Neuronal stem cell (in vitro differentiated cells): ENCODE results near the gene PARD3.

ENCODE experiments used
- DNase-seq: peaks from one replicate; pipeline ENCODE4 v3.0.0-alpha.2; 2013; ENCODE audit warnings: low spot score
- H2AFZ ChIP-seq: one replicate; pipeline ENCODE4 v1.6.1; 2013; ENCODE audit warnings: mild to moderate bottlenecking, low read length, inconsistent platforms
- H2AK5ac ChIP-seq: 2 replicates; pipeline ENCODE4 v1.6.1; 2013; ENCODE audit warnings: low read depth, mild to moderate bottlenecking, inconsistent platforms, low read length, moderate library complexity, mixed read lengths
- H2BK120ac ChIP-seq: 2 replicates; pipeline ENCODE4 v1.6.1; 2013; ENCODE audit warnings: low read depth, mild to moderate bottlenecking, inconsistent platforms, low read length, moderate library complexity, mixed read lengths
- H2BK12ac ChIP-seq: one replicate; pipeline ENCODE4 v1.6.1; 2013; ENCODE audit warnings: low read length, inconsistent platforms
- H2BK15ac ChIP-seq: 2 replicates; pipeline ENCODE4 v1.6.1; 2013; ENCODE audit warnings: mild to moderate bottlenecking, low read length, inconsistent platforms, mixed read lengths
- H2BK5ac ChIP-seq: one replicate; pipeline ENCODE4 v1.6.1; 2013; ENCODE audit warnings: inconsistent platforms, mild to moderate bottlenecking, low read length, moderate library complexity
- H3K14ac ChIP-seq: one replicate; pipeline ENCODE4 v1.6.1; 2013; ENCODE audit warnings: low read length, inconsistent platforms
- H3K18ac ChIP-seq: 2 replicates; pipeline ENCODE4 v1.6.1; 2013; ENCODE audit warnings: low read length, inconsistent platforms
- H3K23ac ChIP-seq: 2 replicates; pipeline ENCODE4 v1.6.1; 2013; ENCODE audit warnings: low read depth, mild to moderate bottlenecking, mixed read lengths, low read length, inconsistent platforms; ENCODE audit not compliant: poor library complexity
- H3K27ac ChIP-seq: replicated peaks from 3 replicates; pipeline ENCODE4 v1.5.1; 2013; ENCODE audit warnings: low read length, inconsistent platforms
- H3K27me3 ChIP-seq, 3 experiments: 2 replicates each; pipeline ENCODE4 v1.6.1; 2013; ENCODE audit warnings: low read length in 3 of 3, mild to moderate bottlenecking in 2 of 3, inconsistent platforms in 1 of 3, low read depth in 1 of 3, mixed read lengths in 1 of 3, moderate library complexity in 1 of 3; ENCODE audit not compliant: control insufficient read depth in 3 of 3, insufficient read depth in 3 of 3
- H3K36me3 ChIP-seq, 2 donors: replicated peaks in 1 of 2; 2 replicates each; pipeline ENCODE4 v1.6.1; 2013; ENCODE audit warnings: low read length in 2 of 2; ENCODE audit not compliant: control insufficient read depth in 2 of 2, insufficient read depth in 2 of 2
- H3K4ac ChIP-seq: 2 replicates; pipeline ENCODE4 v1.6.1; 2013; ENCODE audit warnings: inconsistent platforms, mild to moderate bottlenecking, low read length, moderate library complexity
- H3K4me1 ChIP-seq, 2 donors: 1 replicate in 1 of 2; 2 replicates in 1 of 2; pipeline ENCODE4 v1.6.1; 2013; ENCODE audit warnings: low read length in 2 of 2, low read depth in 1 of 2; ENCODE audit not compliant: control insufficient read depth in 2 of 2, insufficient read depth in 1 of 2
- H3K4me2 ChIP-seq: one replicate; pipeline ENCODE4 v1.6.1; 2013; ENCODE audit warnings: mild to moderate bottlenecking, low read length, inconsistent platforms; ENCODE audit not compliant: insufficient read depth, poor library complexity, severe bottlenecking
- H3K4me3 ChIP-seq, 2 donors: 2 replicates each; pipeline ENCODE4 v1.5.1; 2013; ENCODE audit warnings: low read length in 2 of 2, mild to moderate bottlenecking in 2 of 2, inconsistent platforms in 1 of 2, moderate library complexity in 1 of 2
- H3K79me1 ChIP-seq: one replicate; pipeline ENCODE4 v1.6.1; 2013; ENCODE audit warnings: low read depth, mild to moderate bottlenecking, inconsistent platforms, low read length, moderate library complexity
- H3K9ac ChIP-seq: one replicate; pipeline ENCODE4 v1.6.1; 2013; ENCODE audit warnings: mild to moderate bottlenecking, low read depth, low read length, inconsistent platforms; ENCODE audit not compliant: poor library complexity
- H3K9me3 ChIP-seq, 2 donors: replicated peaks in 1 of 2; 2 replicates each; pipeline versions ENCODE3 to v1.6.1; 2013; ENCODE audit warnings: low read length in 2 of 2, mild to moderate bottlenecking in 2 of 2, inconsistent platforms in 1 of 2, low read depth in 1 of 2, mixed read lengths in 1 of 2, moderate library complexity in 1 of 2; ENCODE audit not compliant: control insufficient read depth in 2 of 2, insufficient read depth in 1 of 2
- H4K8ac ChIP-seq: one replicate; pipeline ENCODE4 v1.6.1; 2013; ENCODE audit warnings: low read depth, mild to moderate bottlenecking, inconsistent platforms, low read length, moderate library complexity
- H4K91ac ChIP-seq: one replicate; pipeline ENCODE4 v1.6.1; 2013; ENCODE audit warnings: low read length, low read depth, mild to moderate bottlenecking, inconsistent platforms; ENCODE audit not compliant: poor library complexity
- WGBS, 2 donors: extraction: QIAGEN DNeasy Blood & Tissue Kit; methylation state at CpG; one replicate each; pipeline ENCODE4 v1.1.7; 2013; ENCODE audit warnings: missing lambda C conversion rate in 2 of 2, mixed read lengths in 1 of 2; ENCODE audit not compliant: insufficient read length in 2 of 2, insufficient replicate concordance in 1 of 2; ENCODE audit errors: extremely low coverage in 2 of 2; 5-methylcytosine and 5-hydroxymethylcytosine counted together

Gene PARD3

DNA sequence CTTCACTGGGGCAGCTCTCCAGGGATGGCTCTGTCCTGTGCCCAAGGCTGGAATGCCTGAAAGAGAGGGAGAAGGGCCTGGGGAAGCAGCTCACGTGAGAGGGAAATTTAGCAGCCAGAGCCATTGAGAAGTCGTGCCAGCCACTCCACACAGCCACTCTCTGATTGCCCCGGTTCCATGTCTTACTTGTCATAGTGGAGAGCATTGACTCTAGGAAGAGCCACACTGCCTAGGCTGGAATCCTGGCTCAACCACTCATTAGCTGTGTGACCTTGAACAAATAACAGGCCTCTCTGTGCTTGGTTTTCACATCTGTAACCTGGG is 728.0 kb downstream of the PARD3 start:
- H3K36me3 ChIP-seq = no peaks in the 10 kb centered on the region
- no peaks in the 10 kb centered on the region for H3K27me3 ChIP-seq
- peak overlapping the region; percentile 7 for H3K18ac ChIP-seq
- no peaks in the 10 kb centered on the region for H3K79me1 ChIP-seq
- H3K9ac ChIP-seq = no peak overlapping the region
- H3K9me3 ChIP-seq = peaks cover 3 to 6% of the 10 kb centered on the region in 2 donors
- peak overlapping the region; percentile 29 for H2AFZ ChIP-seq
- DNase-seq = no peak
- no peak overlapping the region for H3K4me2 ChIP-seq
- H3K4me1 ChIP-seq = no peaks in the 10 kb centered on the region
- no peak overlapping the region for H4K91ac ChIP-seq
- no peak overlapping the region for H3K14ac ChIP-seq
- no peak overlapping the region for H2AK5ac ChIP-seq
- no peak overlapping the region for H3K27ac ChIP-seq
- H3K4ac ChIP-seq = no peak overlapping the region
- no peak overlapping the region for H3K23ac ChIP-seq
- no peak overlapping the region for H2BK12ac ChIP-seq
- H2BK15ac ChIP-seq = peak overlapping the region; percentile 4
- no peak overlapping the region for H4K8ac ChIP-seq
- H3K4me3 ChIP-seq = no peak overlapping the region
- H2BK5ac ChIP-seq = no peak overlapping the region
- no CpG with 5 or more reads among the region's 3 CpGs for WGBS, 2 donors
- H2BK120ac ChIP-seq = no peak overlapping the region

DNA sequence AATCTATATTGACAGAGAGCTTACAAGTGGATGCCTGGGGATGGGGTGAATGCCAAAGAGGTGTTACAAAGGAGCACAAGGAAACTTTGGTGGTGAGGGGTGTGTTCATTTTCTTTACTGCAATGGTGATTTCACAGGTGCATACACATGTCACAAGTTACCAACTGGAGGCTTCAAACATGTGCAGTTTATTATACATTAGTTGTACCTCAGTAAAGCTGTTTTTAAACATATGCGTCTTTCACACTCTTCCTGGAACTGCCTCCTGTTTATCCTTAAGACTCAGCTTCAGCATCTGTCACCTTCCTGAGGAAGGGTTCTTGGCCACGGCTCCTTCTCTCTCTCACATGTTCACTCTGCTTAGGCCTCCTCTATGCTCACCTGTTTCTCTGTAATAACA is 731.5 kb downstream of the PARD3 start:
- H2BK15ac ChIP-seq = no peak overlapping the region
- H2AFZ ChIP-seq = no peak overlapping the region
- no peak overlapping the region for H2BK120ac ChIP-seq
- no peak overlapping the region for H3K27ac ChIP-seq
- H3K79me1 ChIP-seq = no peaks in the 10 kb centered on the region
- no peaks in the 10 kb centered on the region for H3K36me3 ChIP-seq
- no peak overlapping the region for H3K23ac ChIP-seq
- no peak overlapping the region for H3K14ac ChIP-seq
- no peak overlapping the region for H2BK5ac ChIP-seq
- H3K27me3 ChIP-seq = no peaks in the 10 kb centered on the region
- no peak overlapping the region for H3K9ac ChIP-seq
- no peak overlapping the region for H3K4me2 ChIP-seq
- H3K4me3 ChIP-seq = no peak overlapping the region
- DNase-seq = no peak
- H2BK12ac ChIP-seq = no peak overlapping the region
- peaks cover 3 to 8% of the 10 kb centered on the region in 2 donors for H3K9me3 ChIP-seq
- H3K4ac ChIP-seq = no peak overlapping the region
- no peak overlapping the region for H2AK5ac ChIP-seq
- no peak overlapping the region for H4K91ac ChIP-seq
- no peaks in the 10 kb centered on the region for H3K4me1 ChIP-seq
- H3K18ac ChIP-seq = no peak overlapping the region
- H4K8ac ChIP-seq = no peak overlapping the region
- WGBS, 2 donors = no CpG with 5 or more reads among the region's 2 CpGs

DNA sequence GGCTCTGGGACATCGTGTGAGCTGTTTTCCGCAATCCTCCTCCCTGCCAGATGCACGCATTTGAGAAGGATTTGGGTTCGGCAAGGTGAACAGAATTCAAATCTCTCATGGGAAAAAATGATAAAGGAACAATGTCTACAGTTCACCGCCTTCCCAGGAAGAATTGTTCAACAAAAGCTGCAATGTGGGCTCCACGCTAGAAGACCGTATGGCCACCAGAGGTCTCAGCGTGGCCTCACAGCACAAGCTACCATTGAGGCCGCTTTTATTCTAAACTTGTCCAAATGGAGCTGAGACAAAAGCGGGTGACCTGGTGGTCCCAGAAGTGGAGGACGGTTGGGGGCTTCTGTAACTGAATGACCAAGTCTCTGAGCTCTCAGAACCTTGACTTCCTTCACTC is 733.1 kb downstream of the PARD3 start:
- peak overlapping the region; percentile 18 for H2AFZ ChIP-seq
- H3K9ac ChIP-seq = no peak overlapping the region
- no peak overlapping the region for H2BK15ac ChIP-seq
- H3K79me1 ChIP-seq = no peaks in the 10 kb centered on the region
- H3K4me3 ChIP-seq = no peak overlapping the region
- H3K27me3 ChIP-seq = no peaks in the 10 kb centered on the region
- no peak overlapping the region for H2BK5ac ChIP-seq
- no peak overlapping the region for H2AK5ac ChIP-seq
- no peaks in the 10 kb centered on the region for H3K4me1 ChIP-seq
- no peak overlapping the region for H4K8ac ChIP-seq
- no peak for DNase-seq
- H4K91ac ChIP-seq = no peak overlapping the region
- H3K18ac ChIP-seq = no peak overlapping the region
- no CpG with 5 or more reads among the region's 11 CpGs for WGBS, 2 donors
- H3K9me3 ChIP-seq = peaks cover 4 to 10% of the 10 kb centered on the region in 2 donors
- H3K4me2 ChIP-seq = no peak overlapping the region
- H2BK120ac ChIP-seq = no peak overlapping the region
- no peak overlapping the region for H3K23ac ChIP-seq
- H3K4ac ChIP-seq = no peak overlapping the region
- no peak overlapping the region for H3K27ac ChIP-seq
- H2BK12ac ChIP-seq = no peak overlapping the region
- no peak overlapping the region for H3K14ac ChIP-seq
- H3K36me3 ChIP-seq = no peaks in the 10 kb centered on the region

DNA sequence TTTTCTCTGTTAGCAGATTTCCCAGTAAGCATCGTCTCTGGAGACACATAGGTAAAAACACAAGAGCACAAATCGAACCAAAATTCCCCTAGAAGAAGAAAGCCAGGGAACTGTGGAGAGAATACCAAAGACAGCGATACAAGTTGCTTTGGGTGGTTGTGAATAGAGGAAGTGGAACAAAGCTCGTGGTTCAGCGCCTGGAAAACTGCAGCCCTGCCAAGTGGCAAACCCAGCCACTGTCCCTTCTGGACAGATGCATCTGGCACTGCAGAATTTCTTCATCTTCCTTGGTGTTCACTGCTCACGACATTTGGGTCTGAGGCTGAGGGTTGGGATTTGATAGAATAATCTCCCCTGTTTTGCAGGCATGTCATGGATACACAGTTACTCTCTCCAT is 733.8 kb downstream of the PARD3 start:
- Histone ChIP-seq H3K4me2 (no peak overlapping the region), H3K23ac (no peak overlapping the region), H4K91ac (no peak overlapping the region), H3K79me1 (no peaks in the 10 kb centered on the region), H2BK5ac (no peak overlapping the region), H3K36me3 (no peaks in the 10 kb centered on the region), H3K18ac (no peak overlapping the region), H2BK12ac (no peak overlapping the region), H2AFZ (peak overlapping the region; percentile 18), H2AK5ac (no peak overlapping the region), H3K4me1 (no peaks in the 10 kb centered on the region), H4K8ac (no peak overlapping the region), H3K4me3 (no peak overlapping the region), H2BK15ac (no peak overlapping the region), H3K4ac (no peak overlapping the region), H3K27ac (no peak overlapping the region), H3K14ac (no peak overlapping the region), H3K27me3 (no peaks in the 10 kb centered on the region), H3K9ac (no peak overlapping the region), H2BK120ac (no peak overlapping the region), H3K9me3 (peaks cover 5 to 13% of the 10 kb centered on the region in 2 donors)
- no peak for DNase-seq
- no CpG with 5 or more reads among the region's 6 CpGs for whole genome bisulfite sequencing, 2 donors
